NOMO-1 treated with dmso at 0.1 percent for 144 hours (cell line): ENCODE measurements around the gene TMEM145.

Source experiments
- DNase-seq: peaks from one replicate; lab custom pipeline; 2025; ENCODE audit not compliant: unreplicated experiment; lab: John Stamatoyannopoulos, UW

The TMEM145 gene

GRCh38 chr19:42277821-42278451, 35.2 kb upstream of the TMEM145 start:
- no peak for DNase-seq

- no peak for DNase-seq
Measured at GRCh38 chr19:42278452-42279154, 34.5 kb upstream of the TMEM145 start.

- DNase-seq: no peak
Measured at GRCh38 chr19:42279155-42279901, 33.8 kb upstream of the TMEM145 start.

GRCh38 chr19:42279902-42280814, 33.0 kb upstream of the TMEM145 start:
- peak; percentile 79 for DNase-seq

- no peak for DNase-seq
Measured at GRCh38 chr19:42280815-42281145, 32.3 kb upstream of the TMEM145 start.

GRCh38 chr19:42281146-42281826, 31.8 kb upstream of the TMEM145 start:
- DNase-seq: peak; percentile 28

- DNase-seq: no peak
Measured at GRCh38 chr19:42281827-42282762, 31.0 kb upstream of the TMEM145 start.

GRCh38 chr19:42282819-42283187, 30.3 kb upstream of the TMEM145 start:
- DNase-seq: no peak

- peak; percentile 87 for DNase-seq
Measured at GRCh38 chr19:42283188-42284065, 29.7 kb upstream of the TMEM145 start.

- peak; percentile 69 for DNase-seq
Measured at GRCh38 chr19:42284066-42284501, 29.0 kb upstream of the TMEM145 start.

- DNase-seq: no peak
Measured at GRCh38 chr19:42284591-42285341, 28.3 kb upstream of the TMEM145 start.

- DNase-seq: no peak
Measured at GRCh38 chr19:42285541-42285941, 27.6 kb upstream of the TMEM145 start.

- no peak for DNase-seq
Measured at GRCh38 chr19:42285988-42286348, 27.1 kb upstream of the TMEM145 start.

- DNase-seq: no peak
Measured at GRCh38 chr19:42286349-42287016, 26.6 kb upstream of the TMEM145 start.

GRCh38 chr19:42287017-42287826, 25.9 kb upstream of the TMEM145 start:
- DNase-seq: no peak

- DNase-seq: no peak
Measured at GRCh38 chr19:42287827-42288107, 25.3 kb upstream of the TMEM145 start.

- DNase-seq: no peak
Measured at GRCh38 chr19:42288387-42288786, 24.7 kb upstream of the TMEM145 start.
